BJ (cell line): ENCODE data around the gene C6orf62. TPM values are rescaled to one million over a fixed set of nuclear protein-coding genes. Genes with fewer than 3 reads are reported as not detected.

Source experiments
- CTCF ChIA-PET: fragments of 350-600 bp; formaldehyde crosslinking; extraction: SDS; loops from one replicate; lab custom pipeline; 2021; ENCODE audit warnings: antibody characterized with exemption, inconsistent platforms; lab: Yijun Ruan, JAX
- POLR2A ChIA-PET: fragments of 300-600 bp; sonication (Branson Sonifier 250); formaldehyde crosslinking; extraction: SDS; loops from one replicate; lab custom pipeline; 2021; ENCODE audit warnings: antibody characterized with exemption; lab: Charles Lee
- DNase-seq: peaks from one replicate; pipeline ENCODE4 v3.0.0-alpha.2; 2011; ENCODE audit warnings: low read depth
- H3K27me3 ChIP-seq: 2 replicates; pipeline ENCODE4 v1.6.0; 2011; ENCODE audit warnings: low read length; ENCODE audit not compliant: control insufficient read depth, insufficient read depth
- H3K36me3 ChIP-seq: 2 replicates; pipeline ENCODE4 v1.5.1; 2011; ENCODE audit warnings: low read length; ENCODE audit not compliant: control insufficient read depth, insufficient read depth
- H3K4me3 ChIP-seq: 2 replicates; pipeline ENCODE4 v1.5.1; 2011; ENCODE audit warnings: low read depth, mild to moderate bottlenecking, control low read depth, low read length
- polyA plus RNA-seq: library from polyadenylated mRNA; depleted of rRNA; stranded (reverse); fragments of >200 nt; gene quantifications from 2 replicates; pipeline ENCODE4 v1.2.3, GENCODE V29; 2011; rRNA removed
- TF ChIP-seq, protein P1 (sequence below): IDR thresholded peaks from 2 replicates; pipeline ENCODE4 v1.5.1; 2011; ENCODE audit warnings: low read depth, mild to moderate bottlenecking, control low read depth, inconsistent platforms, low read length, moderate library complexity; ENCODE audit not compliant: insufficient read depth

C6orf62 gene
- polyA plus RNA-seq, 1 experiment, result 38.9 TPM

DNA sequence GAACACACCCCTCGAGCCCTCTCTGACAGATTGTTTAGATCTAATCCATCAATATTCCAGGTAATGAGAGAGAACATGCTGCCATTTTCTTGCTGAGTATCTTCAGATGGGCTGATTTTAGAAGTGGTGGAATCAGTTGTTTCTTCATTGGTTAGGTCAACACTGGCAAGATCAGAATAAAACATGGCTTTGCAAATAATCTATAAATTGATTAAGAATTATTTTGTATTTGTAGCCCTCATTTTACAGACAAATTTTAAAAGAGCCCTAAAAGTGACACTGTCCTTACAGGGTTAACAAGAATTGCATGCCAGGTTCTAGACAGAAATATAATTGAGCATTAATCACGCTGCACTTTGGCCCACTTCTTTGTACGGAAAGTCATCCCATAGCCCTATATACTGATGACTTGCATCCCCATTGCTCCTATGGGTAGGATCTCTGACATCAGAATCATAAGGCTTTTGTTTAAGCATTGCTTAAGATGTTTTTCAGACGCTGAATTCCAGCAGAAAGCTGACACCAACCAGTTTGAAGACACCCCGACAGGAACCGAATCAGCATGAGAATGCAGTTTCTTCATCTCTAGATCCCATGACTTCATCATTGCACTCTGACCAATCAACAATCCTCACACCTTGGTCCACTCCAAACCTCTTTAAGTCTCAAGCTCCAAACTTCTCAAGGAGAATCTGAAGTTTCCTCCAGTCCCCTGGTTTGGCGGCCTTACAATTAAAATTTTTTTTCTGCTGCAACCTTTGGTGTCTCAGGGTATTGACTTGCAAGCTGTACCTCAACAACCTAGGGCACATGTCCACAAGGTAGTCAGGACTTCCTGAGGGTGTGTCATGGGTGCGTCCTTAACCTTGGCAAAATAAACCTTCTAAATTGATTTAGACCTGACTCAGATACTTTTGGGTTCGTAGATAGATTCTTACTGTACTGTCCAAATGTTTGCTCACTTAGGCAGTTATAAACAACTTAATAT lies 60.1 kb downstream of the C6orf62 start:
- no peaks in the 10 kb centered on the region for H3K27me3 ChIP-seq
- ChIA-PET CTCF (interaction anchor here (1.0 kb wide), 1 partner anchor 12 kb away, joined by 3 read pairs; no protein-coding TSS in a partner anchor), POLR2A (no interaction called here)
- H3K36me3 ChIP-seq, result peaks cover 4% of the 10 kb centered on the region
- TF ChIP-seq, protein P1, sequence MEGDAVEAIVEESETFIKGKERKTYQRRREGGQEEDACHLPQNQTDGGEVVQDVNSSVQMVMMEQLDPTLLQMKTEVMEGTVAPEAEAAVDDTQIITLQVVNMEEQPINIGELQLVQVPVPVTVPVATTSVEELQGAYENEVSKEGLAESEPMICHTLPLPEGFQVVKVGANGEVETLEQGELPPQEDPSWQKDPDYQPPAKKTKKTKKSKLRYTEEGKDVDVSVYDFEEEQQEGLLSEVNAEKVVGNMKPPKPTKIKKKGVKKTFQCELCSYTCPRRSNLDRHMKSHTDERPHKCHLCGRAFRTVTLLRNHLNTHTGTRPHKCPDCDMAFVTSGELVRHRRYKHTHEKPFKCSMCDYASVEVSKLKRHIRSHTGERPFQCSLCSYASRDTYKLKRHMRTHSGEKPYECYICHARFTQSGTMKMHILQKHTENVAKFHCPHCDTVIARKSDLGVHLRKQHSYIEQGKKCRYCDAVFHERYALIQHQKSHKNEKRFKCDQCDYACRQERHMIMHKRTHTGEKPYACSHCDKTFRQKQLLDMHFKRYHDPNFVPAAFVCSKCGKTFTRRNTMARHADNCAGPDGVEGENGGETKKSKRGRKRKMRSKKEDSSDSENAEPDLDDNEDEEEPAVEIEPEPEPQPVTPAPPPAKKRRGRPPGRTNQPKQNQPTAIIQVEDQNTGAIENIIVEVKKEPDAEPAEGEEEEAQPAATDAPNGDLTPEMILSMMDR, result no peak
- H3K4me3 ChIP-seq, result no peak overlapping the region
- no peak for DNase-seq

DNA sequence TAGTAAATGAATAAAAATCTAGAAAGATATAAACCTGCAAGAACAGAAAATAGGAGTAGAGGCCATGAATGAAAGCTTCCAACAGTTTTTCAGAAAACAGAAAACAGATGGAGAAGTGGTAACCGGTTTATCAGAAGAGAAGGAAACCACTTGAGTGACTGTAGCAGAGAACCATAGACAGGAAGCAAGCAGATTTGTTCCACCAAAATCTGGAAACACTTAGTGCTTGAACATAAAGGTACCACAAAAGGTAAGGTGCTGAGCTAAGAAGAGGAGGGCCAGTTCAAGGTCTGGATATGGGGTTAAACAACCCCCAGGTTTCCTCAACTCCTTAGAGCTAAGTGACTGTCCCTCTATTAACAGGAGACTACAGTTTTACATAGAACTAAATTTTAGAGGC lies 63.7 kb downstream of the C6orf62 start:
- H3K4me3 ChIP-seq, result no peak overlapping the region
- TF ChIP-seq, protein P1, result no peak
- peaks cover 5% of the 10 kb centered on the region; the same call in 1 of the 2 replicates for H3K36me3 ChIP-seq
- ChIA-PET CTCF (interaction anchor here (0.6 to 1.1 kb wide), 5 partner anchors 10 to 135 kb away, joined by 3 to 5 read pairs (median 3); partner anchors contain the start of genes ACOT13 and TDP2), POLR2A (no interaction called here)
- DNase-seq, result no peak
- H3K27me3 ChIP-seq, result no peaks in the 10 kb centered on the region

Other genes starting within 250 kb of the C6orf62 start
- gene GPLD1, start 229.6 kb downstream of the C6orf62 start, polyA plus RNA-seq, result 0.22 and 0.47 TPM in 2 replicates
- 0.64 and 0.75 TPM in 2 replicates for gene ALDH5A1, start 224.2 kb downstream of the C6orf62 start, polyA plus RNA-seq
- gene KIAA0319, start 73.0 kb downstream of the C6orf62 start, polyA plus RNA-seq, result 0.01 TPM in 1 of 2 replicates, not detected in the other
- 16.8 and 28.2 TPM in 2 replicates for gene TDP2, start 52.3 kb downstream of the C6orf62 start, polyA plus RNA-seq
- 9.9 and 20.3 TPM in 2 replicates for gene ACOT13, start 52.1 kb downstream of the C6orf62 start, polyA plus RNA-seq
- gene GMNN, start 55.8 kb upstream of the C6orf62 start, polyA plus RNA-seq, result 13.4 and 17.8 TPM in 2 replicates
- gene ARMH2, start 79.8 kb upstream of the C6orf62 start, polyA plus RNA-seq, result not detected in 2 replicates
- gene RIPOR2, start 216.8 kb upstream of the C6orf62 start, polyA plus RNA-seq, result 36.3 and 52.6 TPM in 2 replicates